SK-MEL-5 (cell line): ENCODE data around the gene CARD18. TPM values are rescaled to one million over a fixed set of nuclear protein-coding genes. Genes with fewer than 3 reads are reported as not detected.
"Not testable (repeated sequence)": the region's sequence is repeated elsewhere in the genome, so short reads cannot be mapped to it uniquely, and the experiment has no call there.

Source experiments
- DNase-seq: peaks from one replicate; pipeline ENCODE4 v3.0.0-alpha.2; 2016; ENCODE audit warnings: low read depth, low spot score
- in situ Hi-C: cut with HindIII; loops from 2 replicates; pipeline ENCODE4 v1.10.0; 2016; ENCODE audit warnings: low sequenced_read_pairs, high pct_unique_total_duplicates, low pct_unique_long_range_greater_than_20kb
- total RNA-seq: library from RNA; depleted of rRNA; stranded (reverse); fragments of >200 nt; shearing (Covaris generic); gene quantifications from 2 replicates; pipeline ENCODE4 v1.2.3, GENCODE V29; 2014; rRNA removed

Gene CARD18
- total RNA-seq, 1 experiment from 2014 or later: not detected

GRCh38 chr11:105102079-105102581 lies 37.4 kb downstream of the CARD18 start:
- DNase-seq, in situ Hi-C loops: not testable (repeated sequence)

- in situ Hi-C loops: no loop called here
- no peak for DNase-seq
Observed at GRCh38 chr11:105100981-105101630, 38.5 kb downstream of the CARD18 start.

GRCh38 chr11:105100206-105100605 lies 39.4 kb downstream of the CARD18 start:
- in situ Hi-C loops: no loop called here
- DNase-seq: no peak

GRCh38 chr11:105099594-105099993 lies 40.0 kb downstream of the CARD18 start:
- in situ Hi-C loops, DNase-seq: not testable (repeated sequence)

- in situ Hi-C loops: no loop called here
- DNase-seq: peak; percentile 22
Observed at GRCh38 chr11:105092256-105093239, 47.0 kb downstream of the CARD18 start.

Other genes starting within 250 kb of the CARD18 start
- gene CASP12, start 241.3 kb downstream of the CARD18 start, total RNA-seq: not detected in 2 replicates
- 91.5 and 96.1 TPM in 2 replicates for gene CASP4, start 171.2 kb downstream of the CARD18 start, total RNA-seq
- gene CASP5, start 116.6 kb downstream of the CARD18 start, total RNA-seq: not detected in 2 replicates
- 16.9 and 20.7 TPM in 2 replicates for gene CASP1, start 104.6 kb downstream of the CARD18 start, total RNA-seq
- 19.3 and 19.5 TPM in 2 replicates for gene CARD16, start 94.4 kb downstream of the CARD18 start, total RNA-seq